ENCODE data around the gene NTM.

DNA sequence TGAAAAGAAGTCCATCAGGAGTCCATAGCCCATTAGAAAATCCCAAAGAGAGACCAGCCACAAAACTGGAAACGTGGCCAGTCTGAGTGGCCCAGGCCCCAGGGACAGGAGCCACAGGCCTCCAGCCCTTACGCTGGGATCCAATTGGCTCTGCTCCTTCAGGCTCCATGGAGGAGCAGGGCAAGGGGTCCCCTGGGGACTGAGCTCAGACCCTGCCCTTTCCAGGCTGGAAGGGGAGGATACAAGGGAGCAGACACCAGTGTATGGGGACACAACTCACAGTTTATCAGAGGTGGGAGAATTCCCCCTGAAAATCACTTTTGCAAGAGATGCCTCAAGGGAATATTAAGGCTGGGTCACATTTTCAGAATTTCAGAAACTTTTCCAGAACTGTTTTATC is 227.5 kb downstream of the NTM start:
- TF ChIP-seq, protein P1, sequence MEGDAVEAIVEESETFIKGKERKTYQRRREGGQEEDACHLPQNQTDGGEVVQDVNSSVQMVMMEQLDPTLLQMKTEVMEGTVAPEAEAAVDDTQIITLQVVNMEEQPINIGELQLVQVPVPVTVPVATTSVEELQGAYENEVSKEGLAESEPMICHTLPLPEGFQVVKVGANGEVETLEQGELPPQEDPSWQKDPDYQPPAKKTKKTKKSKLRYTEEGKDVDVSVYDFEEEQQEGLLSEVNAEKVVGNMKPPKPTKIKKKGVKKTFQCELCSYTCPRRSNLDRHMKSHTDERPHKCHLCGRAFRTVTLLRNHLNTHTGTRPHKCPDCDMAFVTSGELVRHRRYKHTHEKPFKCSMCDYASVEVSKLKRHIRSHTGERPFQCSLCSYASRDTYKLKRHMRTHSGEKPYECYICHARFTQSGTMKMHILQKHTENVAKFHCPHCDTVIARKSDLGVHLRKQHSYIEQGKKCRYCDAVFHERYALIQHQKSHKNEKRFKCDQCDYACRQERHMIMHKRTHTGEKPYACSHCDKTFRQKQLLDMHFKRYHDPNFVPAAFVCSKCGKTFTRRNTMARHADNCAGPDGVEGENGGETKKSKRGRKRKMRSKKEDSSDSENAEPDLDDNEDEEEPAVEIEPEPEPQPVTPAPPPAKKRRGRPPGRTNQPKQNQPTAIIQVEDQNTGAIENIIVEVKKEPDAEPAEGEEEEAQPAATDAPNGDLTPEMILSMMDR (tag by site-specific recombination; IDR thresholded peaks at IDR 0.05) = no peak
- TF ChIP-seq MEIS1 (CRISPR knock-in tag; IDR thresholded peaks at IDR 0.05; ENCODE audit: borderline replicate concordance) (no peak), YY1 (tag by site-specific recombination; IDR thresholded peaks at IDR 0.05) (no peak), KLF1 (tag by site-specific recombination; IDR thresholded peaks at IDR 0.05) (no peak), ZNF777 (tag by site-specific recombination; IDR thresholded peaks at IDR 0.05; ENCODE audit: borderline replicate concordance) (no peak)
- TF ChIP-seq, protein P2, sequence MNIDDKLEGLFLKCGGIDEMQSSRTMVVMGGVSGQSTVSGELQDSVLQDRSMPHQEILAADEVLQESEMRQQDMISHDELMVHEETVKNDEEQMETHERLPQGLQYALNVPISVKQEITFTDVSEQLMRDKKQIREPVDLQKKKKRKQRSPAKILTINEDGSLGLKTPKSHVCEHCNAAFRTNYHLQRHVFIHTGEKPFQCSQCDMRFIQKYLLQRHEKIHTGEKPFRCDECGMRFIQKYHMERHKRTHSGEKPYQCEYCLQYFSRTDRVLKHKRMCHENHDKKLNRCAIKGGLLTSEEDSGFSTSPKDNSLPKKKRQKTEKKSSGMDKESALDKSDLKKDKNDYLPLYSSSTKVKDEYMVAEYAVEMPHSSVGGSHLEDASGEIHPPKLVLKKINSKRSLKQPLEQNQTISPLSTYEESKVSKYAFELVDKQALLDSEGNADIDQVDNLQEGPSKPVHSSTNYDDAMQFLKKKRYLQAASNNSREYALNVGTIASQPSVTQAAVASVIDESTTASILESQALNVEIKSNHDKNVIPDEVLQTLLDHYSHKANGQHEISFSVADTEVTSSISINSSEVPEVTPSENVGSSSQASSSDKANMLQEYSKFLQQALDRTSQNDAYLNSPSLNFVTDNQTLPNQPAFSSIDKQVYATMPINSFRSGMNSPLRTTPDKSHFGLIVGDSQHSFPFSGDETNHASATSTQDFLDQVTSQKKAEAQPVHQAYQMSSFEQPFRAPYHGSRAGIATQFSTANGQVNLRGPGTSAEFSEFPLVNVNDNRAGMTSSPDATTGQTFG (tag by site-specific recombination; IDR thresholded peaks at IDR 0.05; ENCODE audit: borderline replicate concordance) = no peak
- TF ChIP-seq, protein P3, sequence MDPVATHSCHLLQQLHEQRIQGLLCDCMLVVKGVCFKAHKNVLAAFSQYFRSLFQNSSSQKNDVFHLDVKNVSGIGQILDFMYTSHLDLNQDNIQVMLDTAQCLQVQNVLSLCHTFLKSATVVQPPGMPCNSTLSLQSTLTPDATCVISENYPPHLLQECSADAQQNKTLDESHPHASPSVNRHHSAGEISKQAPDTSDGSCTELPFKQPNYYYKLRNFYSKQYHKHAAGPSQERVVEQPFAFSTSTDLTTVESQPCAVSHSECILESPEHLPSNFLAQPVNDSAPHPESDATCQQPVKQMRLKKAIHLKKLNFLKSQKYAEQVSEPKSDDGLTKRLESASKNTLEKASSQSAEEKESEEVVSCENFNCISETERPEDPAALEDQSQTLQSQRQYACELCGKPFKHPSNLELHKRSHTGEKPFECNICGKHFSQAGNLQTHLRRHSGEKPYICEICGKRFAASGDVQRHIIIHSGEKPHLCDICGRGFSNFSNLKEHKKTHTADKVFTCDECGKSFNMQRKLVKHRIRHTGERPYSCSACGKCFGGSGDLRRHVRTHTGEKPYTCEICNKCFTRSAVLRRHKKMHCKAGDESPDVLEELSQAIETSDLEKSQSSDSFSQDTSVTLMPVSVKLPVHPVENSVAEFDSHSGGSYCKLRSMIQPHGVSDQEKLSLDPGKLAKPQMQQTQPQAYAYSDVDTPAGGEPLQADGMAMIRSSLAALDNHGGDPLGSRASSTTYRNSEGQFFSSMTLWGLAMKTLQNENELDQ (tag by site-specific recombination; IDR thresholded peaks at IDR 0.05; ENCODE audit: low read depth) = no peak
- TF ChIP-seq, protein P4, sequence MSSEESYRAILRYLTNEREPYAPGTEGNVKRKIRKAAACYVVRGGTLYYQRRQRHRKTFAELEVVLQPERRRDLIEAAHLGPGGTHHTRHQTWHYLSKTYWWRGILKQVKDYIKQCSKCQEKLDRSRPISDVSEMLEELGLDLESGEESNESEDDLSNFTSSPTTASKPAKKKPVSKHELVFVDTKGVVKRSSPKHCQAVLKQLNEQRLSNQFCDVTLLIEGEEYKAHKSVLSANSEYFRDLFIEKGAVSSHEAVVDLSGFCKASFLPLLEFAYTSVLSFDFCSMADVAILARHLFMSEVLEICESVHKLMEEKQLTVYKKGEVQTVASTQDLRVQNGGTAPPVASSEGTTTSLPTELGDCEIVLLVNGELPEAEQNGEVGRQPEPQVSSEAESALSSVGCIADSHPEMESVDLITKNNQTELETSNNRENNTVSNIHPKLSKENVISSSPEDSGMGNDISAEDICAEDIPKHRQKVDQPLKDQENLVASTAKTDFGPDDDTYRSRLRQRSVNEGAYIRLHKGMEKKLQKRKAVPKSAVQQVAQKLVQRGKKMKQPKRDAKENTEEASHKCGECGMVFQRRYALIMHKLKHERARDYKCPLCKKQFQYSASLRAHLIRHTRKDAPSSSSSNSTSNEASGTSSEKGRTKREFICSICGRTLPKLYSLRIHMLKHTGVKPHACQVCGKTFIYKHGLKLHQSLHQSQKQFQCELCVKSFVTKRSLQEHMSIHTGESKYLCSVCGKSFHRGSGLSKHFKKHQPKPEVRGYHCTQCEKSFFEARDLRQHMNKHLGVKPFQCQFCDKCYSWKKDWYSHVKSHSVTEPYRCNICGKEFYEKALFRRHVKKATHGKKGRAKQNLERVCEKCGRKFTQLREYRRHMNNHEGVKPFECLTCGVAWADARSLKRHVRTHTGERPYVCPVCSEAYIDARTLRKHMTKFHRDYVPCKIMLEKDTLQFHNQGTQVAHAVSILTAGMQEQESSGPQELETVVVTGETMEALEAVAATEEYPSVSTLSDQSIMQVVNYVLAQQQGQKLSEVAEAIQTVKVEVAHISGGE (tag by site-specific recombination; conservative IDR thresholded peaks at IDR 0.05; ENCODE audit: low read depth) = no peak
- TF ChIP-seq, protein P5, sequence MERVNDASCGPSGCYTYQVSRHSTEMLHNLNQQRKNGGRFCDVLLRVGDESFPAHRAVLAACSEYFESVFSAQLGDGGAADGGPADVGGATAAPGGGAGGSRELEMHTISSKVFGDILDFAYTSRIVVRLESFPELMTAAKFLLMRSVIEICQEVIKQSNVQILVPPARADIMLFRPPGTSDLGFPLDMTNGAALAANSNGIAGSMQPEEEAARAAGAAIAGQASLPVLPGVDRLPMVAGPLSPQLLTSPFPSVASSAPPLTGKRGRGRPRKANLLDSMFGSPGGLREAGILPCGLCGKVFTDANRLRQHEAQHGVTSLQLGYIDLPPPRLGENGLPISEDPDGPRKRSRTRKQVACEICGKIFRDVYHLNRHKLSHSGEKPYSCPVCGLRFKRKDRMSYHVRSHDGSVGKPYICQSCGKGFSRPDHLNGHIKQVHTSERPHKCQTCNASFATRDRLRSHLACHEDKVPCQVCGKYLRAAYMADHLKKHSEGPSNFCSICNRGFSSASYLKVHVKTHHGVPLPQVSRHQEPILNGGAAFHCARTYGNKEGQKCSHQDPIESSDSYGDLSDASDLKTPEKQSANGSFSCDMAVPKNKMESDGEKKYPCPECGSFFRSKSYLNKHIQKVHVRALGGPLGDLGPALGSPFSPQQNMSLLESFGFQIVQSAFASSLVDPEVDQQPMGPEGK (tag by site-specific recombination; IDR thresholded peaks at IDR 0.05) = no peak
- TF ChIP-seq, protein P6, sequence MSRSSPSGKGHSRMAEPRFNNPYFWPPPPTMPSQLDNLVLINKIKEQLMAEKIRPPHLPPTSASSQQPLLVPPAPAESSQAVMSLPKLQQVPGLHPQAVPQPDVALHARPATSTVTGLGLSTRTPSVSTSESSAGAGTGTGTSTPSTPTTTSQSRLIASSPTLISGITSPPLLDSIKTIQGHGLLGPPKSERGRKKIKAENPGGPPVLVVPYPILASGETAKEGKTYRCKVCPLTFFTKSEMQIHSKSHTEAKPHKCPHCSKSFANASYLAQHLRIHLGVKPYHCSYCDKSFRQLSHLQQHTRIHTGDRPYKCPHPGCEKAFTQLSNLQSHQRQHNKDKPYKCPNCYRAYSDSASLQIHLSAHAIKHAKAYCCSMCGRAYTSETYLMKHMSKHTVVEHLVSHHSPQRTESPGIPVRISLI (tag by site-specific recombination; IDR thresholded peaks at IDR 0.05) = no peak

Data from HEK293 (cell line).